HT-29 (cell line): Measurements from ENCODE around the gene SHC2. TPM values are rescaled to one million over a fixed set of nuclear protein-coding genes. Genes with fewer than 3 reads are reported as not detected.

Source experiments
- DNase-seq: peaks from one replicate; pipeline ENCODE4 v3.0.0-alpha.2; 2015; ENCODE audit warnings: low spot score
- total RNA-seq: library from RNA; depleted of rRNA; stranded (reverse); fragments of >200 nt; shearing (Covaris generic); gene quantifications from 2 replicates; pipeline ENCODE4 v1.2.3, GENCODE V29; 2014; rRNA removed

Gene SHC2
- 0.29 TPM in 1 of 2 replicates, not detected in the other for total RNA-seq

- no peak for DNase-seq
These were observed at the start of gene SHC2 for GRCh38 chr19:460877-461720. SHC2 (minus strand) TSS chr19:461033; CDS start chr19:460996, 37 bp downstream.

GRCh38 chr19:508204-509150, 47.6 kb upstream of the SHC2 start:
- no peak for DNase-seq

GRCh38 chr19:507286-508203, 46.7 kb upstream of the SHC2 start, which contains the start of gene TPGS1:
TPGS1 (plus strand) TSS chr19:507497; CDS start chr19:507507, 10 bp downstream.
- DNase-seq = peak; percentile 94

- DNase-seq = peak; percentile 89
These were observed 45.8 kb upstream of the SHC2 start for GRCh38 chr19:506404-507285.

- DNase-seq = no peak
These were observed 43.8 kb upstream of the SHC2 start for GRCh38 chr19:504616-505015.

GRCh38 chr19:501646-502045, 40.8 kb upstream of the SHC2 start:
- DNase-seq = no peak

GRCh38 chr19:498977-499623, 38.3 kb upstream of the SHC2 start:
- no peak for DNase-seq

GRCh38 chr19:498511-498891, 37.7 kb upstream of the SHC2 start:
- DNase-seq = no peak

GRCh38 chr19:497869-498510, 37.2 kb upstream of the SHC2 start:
- DNase-seq = no peak

GRCh38 chr19:497491-497868, 36.6 kb upstream of the SHC2 start:
- DNase-seq = no peak

- DNase-seq = no peak
These were observed 36.2 kb upstream of the SHC2 start for GRCh38 chr19:496986-497385.

- no peak for DNase-seq
These were observed 35.4 kb upstream of the SHC2 start, which contains the start of gene MADCAM1 for GRCh38 chr19:496112-496665. MADCAM1 (plus strand) TSS chr19:496486; CDS start chr19:496500, 14 bp downstream.

GRCh38 chr19:495402-496111, 34.7 kb upstream of the SHC2 start:
- peak; percentile 38 for DNase-seq

GRCh38 chr19:495081-495401, 34.2 kb upstream of the SHC2 start:
- no peak for DNase-seq

GRCh38 chr19:494171-495080, 33.6 kb upstream of the SHC2 start:
- DNase-seq = no peak

GRCh38 chr19:493391-494170, 32.7 kb upstream of the SHC2 start:
- no peak for DNase-seq
